ENCODE data around the gene SHISA8. TPM values are rescaled to one million over a fixed set of nuclear protein-coding genes. Genes with fewer than 3 reads are reported as not detected.

The SHISA8 gene
- total RNA-seq, 2 experiments from 2014 or later = 0.74 TPM; not detected in 1

DNA sequence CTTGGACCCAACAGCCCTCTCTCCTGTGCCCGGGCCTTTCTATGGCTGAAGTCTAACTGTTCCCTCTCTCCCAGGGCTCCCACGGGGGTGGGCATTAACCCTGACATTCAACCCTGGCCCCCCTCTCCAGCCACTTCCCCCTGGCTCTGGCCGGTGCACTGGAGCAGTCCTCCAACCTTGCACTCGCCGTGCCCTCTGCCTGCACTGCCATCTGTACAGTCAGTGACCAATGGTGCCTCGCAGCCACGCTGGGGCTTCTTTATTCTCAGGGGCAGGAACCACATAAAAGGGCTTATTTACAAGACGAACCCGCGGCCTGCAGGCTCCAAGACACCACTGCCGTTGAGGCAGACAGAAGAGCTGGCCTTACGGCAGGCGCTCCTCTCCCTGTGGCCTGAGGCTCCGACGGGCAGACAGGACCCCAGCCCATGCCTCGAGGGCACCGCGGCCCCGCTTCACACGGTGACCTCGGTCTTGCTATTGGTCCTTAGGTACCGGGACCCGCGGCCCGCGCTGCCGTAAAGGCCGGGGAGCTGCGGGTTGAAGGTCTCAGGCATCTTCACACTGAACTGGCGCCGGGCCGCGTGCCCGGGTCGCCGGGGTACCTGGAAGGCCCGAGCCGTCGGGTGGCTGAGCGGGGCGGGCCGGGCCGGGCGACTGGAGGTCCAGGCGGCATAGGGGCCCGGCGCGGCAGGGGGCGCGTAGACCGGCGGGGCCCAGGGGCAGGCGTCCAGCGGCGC lies 5.4 kb downstream of the SHISA8 start:
- peak; percentile 35 for DNase-seq (ENCODE audit: low spot score)
- TF ChIP-seq, protein P1, sequence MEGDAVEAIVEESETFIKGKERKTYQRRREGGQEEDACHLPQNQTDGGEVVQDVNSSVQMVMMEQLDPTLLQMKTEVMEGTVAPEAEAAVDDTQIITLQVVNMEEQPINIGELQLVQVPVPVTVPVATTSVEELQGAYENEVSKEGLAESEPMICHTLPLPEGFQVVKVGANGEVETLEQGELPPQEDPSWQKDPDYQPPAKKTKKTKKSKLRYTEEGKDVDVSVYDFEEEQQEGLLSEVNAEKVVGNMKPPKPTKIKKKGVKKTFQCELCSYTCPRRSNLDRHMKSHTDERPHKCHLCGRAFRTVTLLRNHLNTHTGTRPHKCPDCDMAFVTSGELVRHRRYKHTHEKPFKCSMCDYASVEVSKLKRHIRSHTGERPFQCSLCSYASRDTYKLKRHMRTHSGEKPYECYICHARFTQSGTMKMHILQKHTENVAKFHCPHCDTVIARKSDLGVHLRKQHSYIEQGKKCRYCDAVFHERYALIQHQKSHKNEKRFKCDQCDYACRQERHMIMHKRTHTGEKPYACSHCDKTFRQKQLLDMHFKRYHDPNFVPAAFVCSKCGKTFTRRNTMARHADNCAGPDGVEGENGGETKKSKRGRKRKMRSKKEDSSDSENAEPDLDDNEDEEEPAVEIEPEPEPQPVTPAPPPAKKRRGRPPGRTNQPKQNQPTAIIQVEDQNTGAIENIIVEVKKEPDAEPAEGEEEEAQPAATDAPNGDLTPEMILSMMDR (conservative IDR thresholded peaks at IDR 0.05; ENCODE audit: low read length) = no peak
- TF ChIP-seq EZH2phosphoT487 (IDR thresholded peaks at IDR 0.05; ENCODE audit: borderline replicate concordance, low read depth, low read length) = no peak
- no peak overlapping the region for H2AFZ ChIP-seq (ENCODE audit: low read length)
- H3K4me2 ChIP-seq (ENCODE audit: low read length) = no peak overlapping the region; the same call in 1 of the 2 replicates
- ChIA-PET POLR2A (no interaction called here), CTCF (ENCODE audit: unreplicated experiment) (no interaction called here)
- no peaks in the 10 kb centered on the region for H3K9me2 ChIP-seq (ENCODE audit: insufficient read depth, low read length)
- no peaks in the 10 kb centered on the region for H3K9me3 ChIP-seq (ENCODE audit: low read length)
- H3K4me3 ChIP-seq (ENCODE audit: low read depth, low read length, poor library complexity, severe bottlenecking) = no peak overlapping the region
- H3K4me1 ChIP-seq (ENCODE audit: insufficient read depth, low read length, poor library complexity, severe bottlenecking) = peaks cover 12% of the 10 kb centered on the region
- H3K79me2 ChIP-seq (ENCODE audit: insufficient read depth, low read depth, low read length) = no peaks in the 10 kb centered on the region
- no TSS peak for BruUV-seq (replicated peaks)
- peaks cover 35% of the 10 kb centered on the region for H3K36me3 ChIP-seq (ENCODE audit: insufficient read depth, low read length)
- 0 out of 2 replicates have a peak, but pooled peaks cover 3% of the 10 kb centered on the region for H4K20me1 ChIP-seq (ENCODE audit: insufficient read depth, low read length)
- intact Hi-C loops (cut with micrococcal nuclease; ENCODE audit: unreplicated experiment) = loop anchor here (5.0 to 10.0 kb wide), 2 partner anchors 165 to 212 kb away; partner anchors contain the start of gene MEI1
- no peak overlapping the region for H3K27ac ChIP-seq (ENCODE audit: low read depth, low read length, poor library complexity, severe bottlenecking)

- H3K36me3 ChIP-seq (ENCODE audit: insufficient read depth, low read length) = peaks cover 43% of the 10 kb centered on the region
- H3K4me2 ChIP-seq (ENCODE audit: low read length) = no peak overlapping the region
- no peak for TF ChIP-seq EZH2phosphoT487 (IDR thresholded peaks at IDR 0.05; ENCODE audit: borderline replicate concordance, low read depth, low read length)
- TF ChIP-seq, protein P1 (conservative IDR thresholded peaks at IDR 0.05; ENCODE audit: low read length) = no peak
- ChIA-PET CTCF (ENCODE audit: unreplicated experiment) (no interaction called here), POLR2A (no interaction called here)
- H3K79me2 ChIP-seq (ENCODE audit: insufficient read depth, low read depth, low read length) = no peaks in the 10 kb centered on the region
- intact Hi-C loops (cut with micrococcal nuclease; ENCODE audit: unreplicated experiment) = no loop called here
- H3K9me2 ChIP-seq (ENCODE audit: insufficient read depth, low read length) = no peaks in the 10 kb centered on the region
- no peak overlapping the region for H3K27ac ChIP-seq (ENCODE audit: low read depth, low read length, poor library complexity, severe bottlenecking)
- no TSS peak for BruUV-seq (replicated peaks)
- H4K20me1 ChIP-seq (ENCODE audit: insufficient read depth, low read length) = 0 out of 2 replicates have a peak, but pooled peaks cover 3% of the 10 kb centered on the region
- no peak overlapping the region for H2AFZ ChIP-seq (ENCODE audit: low read length)
- H3K4me3 ChIP-seq (ENCODE audit: low read depth, low read length, poor library complexity, severe bottlenecking) = no peak overlapping the region
- peaks cover 12% of the 10 kb centered on the region for H3K4me1 ChIP-seq (ENCODE audit: insufficient read depth, low read length, poor library complexity, severe bottlenecking)
- no peaks in the 10 kb centered on the region for H3K9me3 ChIP-seq (ENCODE audit: low read length)
- no peak for DNase-seq (ENCODE audit: low spot score)
Observed at GRCh38 chr22:41908411-41909309, 6.2 kb downstream of the SHISA8 start.
